ACC112 (cell line): ENCODE measurements around the gene LAMP2.

Experiments
- H2AFZ ChIP-seq: fragments of 200-600 bp; sonication (generic); one replicate; pipeline ENCODE4 v1.6.0; 2017; ENCODE audit warnings: antibody characterized with exemption, low read length; ENCODE audit not compliant: unreplicated experiment
- H3K27ac ChIP-seq: fragments of 200-600 bp; sonication (generic); 2 replicates; pipeline ENCODE4 v1.5.1; 2014; ENCODE audit warnings: low read depth, mild to moderate bottlenecking, antibody characterized with exemption, low read length, moderate library complexity
- H3K27me3 ChIP-seq: fragments of 200-600 bp; sonication (generic); 2 replicates; pipeline ENCODE4 v1.6.1; 2014; ENCODE audit warnings: mild to moderate bottlenecking, antibody characterized with exemption, low read length, moderate library complexity, mixed read lengths; ENCODE audit not compliant: insufficient read depth
- H3K36me3 ChIP-seq: fragments of 200-600 bp; sonication (generic); 2 replicates; pipeline ENCODE4 v1.6.1; 2016; ENCODE audit warnings: mild to moderate bottlenecking, antibody characterized with exemption, low read length, moderate library complexity, mixed read lengths; ENCODE audit not compliant: insufficient read depth
- H3K4me1 ChIP-seq: fragments of 200-600 bp; sonication (generic); one replicate; pipeline ENCODE4 v1.6.1; 2016; ENCODE audit warnings: low read length, mixed read lengths; ENCODE audit not compliant: insufficient read depth, unreplicated experiment, control insufficient read depth
- H3K4me3 ChIP-seq: fragments of 200-600 bp; sonication (generic); 2 replicates; pipeline ENCODE4 v1.5.1; 2014; ENCODE audit warnings: mild to moderate bottlenecking, low read depth, low read length
- H3K79me2 ChIP-seq: fragments of 200-600 bp; sonication (generic); one replicate; pipeline ENCODE4 v1.6.0; 2016; ENCODE audit warnings: low read length; ENCODE audit not compliant: control insufficient read depth, unreplicated experiment, insufficient read depth

Gene LAMP2

GRCh38 chrX:120457766-120458180 lies 11.3 kb downstream of the LAMP2 start:
- H3K4me3 ChIP-seq: no peak overlapping the region
- H3K79me2 ChIP-seq: peaks cover 56% of the 10 kb centered on the region
- no peak overlapping the region for H2AFZ ChIP-seq
- H3K36me3 ChIP-seq: no peaks in the 10 kb centered on the region; the same call in 1 of the 2 replicates
- H3K4me1 ChIP-seq: peaks cover 32% of the 10 kb centered on the region
- H3K27ac ChIP-seq: peak overlapping the region; percentile 69
- no peaks in the 10 kb centered on the region for H3K27me3 ChIP-seq

DNA sequence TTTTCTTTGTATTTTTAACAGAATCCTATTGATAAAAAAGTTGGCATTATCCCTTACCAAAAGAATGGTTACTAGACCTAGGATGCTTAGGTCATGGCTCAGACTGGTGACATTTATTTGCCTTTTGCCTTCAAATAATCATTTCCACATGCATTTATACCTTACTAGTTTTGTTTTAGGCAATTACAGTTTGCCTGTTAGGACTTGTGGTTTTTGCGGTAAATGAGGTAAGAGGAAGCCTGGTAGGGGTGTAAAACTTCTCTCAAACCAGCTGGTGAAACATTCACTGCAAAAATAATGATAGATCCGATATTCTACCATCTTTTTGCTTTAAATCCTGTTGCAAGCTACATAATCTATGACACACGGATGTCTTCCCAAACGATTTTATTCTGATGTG lies 12.1 kb downstream of the LAMP2 start:
- Histone ChIP-seq H2AFZ (no peak overlapping the region), H3K79me2 (peaks cover 51% of the 10 kb centered on the region), H3K27me3 (no peaks in the 10 kb centered on the region), H3K4me1 (peaks cover 32% of the 10 kb centered on the region), H3K36me3 (no peaks in the 10 kb centered on the region; the same call in 1 of the 2 replicates), H3K4me3 (no peak overlapping the region), H3K27ac (no peak overlapping the region)

DNA sequence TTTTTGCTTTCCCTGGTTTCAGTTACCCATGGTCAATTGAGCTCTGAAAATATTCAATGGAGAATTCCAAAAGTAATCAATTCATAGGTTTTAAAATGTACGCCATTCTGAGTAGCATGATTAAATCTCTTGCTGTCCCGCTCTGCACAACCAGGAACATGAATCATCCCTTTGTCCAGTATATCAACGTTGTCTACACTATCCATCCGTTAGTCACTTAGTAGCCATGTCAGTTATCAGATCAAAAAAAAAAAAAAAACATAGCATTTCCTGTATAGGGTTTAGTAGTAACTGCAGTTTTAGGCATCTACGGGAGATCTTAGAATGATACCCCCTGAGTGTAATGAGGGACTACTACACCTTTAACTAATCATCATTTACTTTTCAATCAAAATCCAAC lies 15.1 kb downstream of the LAMP2 start:
- Histone ChIP-seq H3K4me3 (no peak overlapping the region), H2AFZ (no peak overlapping the region), H3K4me1 (peaks cover 29% of the 10 kb centered on the region), H3K27ac (peak overlapping the region; percentile 19; the same call in 1 of the 2 replicates), H3K27me3 (no peaks in the 10 kb centered on the region), H3K36me3 (no peaks in the 10 kb centered on the region; the same call in 1 of the 2 replicates), H3K79me2 (peaks cover 23% of the 10 kb centered on the region)

- no peak overlapping the region for H3K4me3 ChIP-seq
- no peak overlapping the region for H3K27ac ChIP-seq
- H3K36me3 ChIP-seq: no peaks in the 10 kb centered on the region; the same call in 1 of the 2 replicates
- H3K4me1 ChIP-seq: peaks cover 12% of the 10 kb centered on the region
- H3K27me3 ChIP-seq: no peaks in the 10 kb centered on the region
- peaks cover 12% of the 10 kb centered on the region for H3K79me2 ChIP-seq
- no peak overlapping the region for H2AFZ ChIP-seq
Observed at GRCh38 chrX:120452131-120452530, 17.0 kb downstream of the LAMP2 start.

DNA sequence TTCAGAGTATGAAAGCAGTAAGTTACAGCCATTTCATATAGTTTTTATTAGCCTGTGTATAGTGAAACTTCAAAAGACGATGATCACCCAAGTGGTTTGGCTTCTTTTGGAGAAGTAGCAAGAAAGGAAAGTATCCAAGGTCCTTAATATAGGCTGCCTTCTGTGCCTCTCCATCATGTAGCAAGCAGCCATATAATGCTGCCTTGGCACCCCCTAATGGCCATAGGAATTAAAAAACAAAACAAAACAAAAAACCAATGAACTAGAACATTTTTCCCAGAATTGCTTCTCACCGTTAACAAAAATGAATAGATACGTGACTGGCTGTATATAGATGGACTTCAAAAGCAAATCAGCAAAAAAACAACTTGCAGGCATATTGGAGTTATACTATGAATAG lies 18.9 kb downstream of the LAMP2 start:
- H3K4me3 ChIP-seq: no peak overlapping the region
- peaks cover 14% of the 10 kb centered on the region for H3K4me1 ChIP-seq
- H3K27ac ChIP-seq: no peak overlapping the region
- no peak overlapping the region for H2AFZ ChIP-seq
- peaks cover 9% of the 10 kb centered on the region for H3K79me2 ChIP-seq
- H3K27me3 ChIP-seq: no peaks in the 10 kb centered on the region
- peaks cover 9% of the 10 kb centered on the region; the same call in 1 of the 2 replicates for H3K36me3 ChIP-seq

GRCh38 chrX:120446498-120446897 lies 22.6 kb downstream of the LAMP2 start:
- Histone ChIP-seq H3K79me2 (no peaks in the 10 kb centered on the region), H3K4me3 (no peak overlapping the region), H3K27me3 (no peaks in the 10 kb centered on the region), H3K36me3 (peaks cover 9% of the 10 kb centered on the region; the same call in 1 of the 2 replicates), H2AFZ (no peak overlapping the region), H3K27ac (no peak overlapping the region), H3K4me1 (peaks cover 6% of the 10 kb centered on the region)

DNA sequence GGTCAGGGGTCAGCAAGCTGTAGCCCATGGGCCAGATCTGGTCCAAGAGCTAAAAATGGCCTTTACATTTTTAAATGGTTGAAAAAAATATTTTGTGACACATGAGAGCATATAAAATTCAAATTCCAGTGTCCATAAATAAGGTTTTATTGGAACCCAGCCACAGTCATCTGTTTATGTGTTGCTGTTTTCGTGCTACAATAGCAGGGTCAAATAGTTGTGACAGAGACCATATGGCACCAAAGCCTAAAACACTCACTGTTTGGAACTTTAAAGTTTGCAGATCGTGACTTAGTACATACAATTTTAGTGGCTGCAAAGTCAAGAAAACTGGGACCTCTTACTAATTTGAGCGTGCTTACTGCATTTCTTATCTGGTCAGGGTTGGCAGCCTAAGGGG lies 29.2 kb downstream of the LAMP2 start:
- peaks cover 4% of the 10 kb centered on the region; the same call in 1 of the 2 replicates for H3K36me3 ChIP-seq

DNA sequence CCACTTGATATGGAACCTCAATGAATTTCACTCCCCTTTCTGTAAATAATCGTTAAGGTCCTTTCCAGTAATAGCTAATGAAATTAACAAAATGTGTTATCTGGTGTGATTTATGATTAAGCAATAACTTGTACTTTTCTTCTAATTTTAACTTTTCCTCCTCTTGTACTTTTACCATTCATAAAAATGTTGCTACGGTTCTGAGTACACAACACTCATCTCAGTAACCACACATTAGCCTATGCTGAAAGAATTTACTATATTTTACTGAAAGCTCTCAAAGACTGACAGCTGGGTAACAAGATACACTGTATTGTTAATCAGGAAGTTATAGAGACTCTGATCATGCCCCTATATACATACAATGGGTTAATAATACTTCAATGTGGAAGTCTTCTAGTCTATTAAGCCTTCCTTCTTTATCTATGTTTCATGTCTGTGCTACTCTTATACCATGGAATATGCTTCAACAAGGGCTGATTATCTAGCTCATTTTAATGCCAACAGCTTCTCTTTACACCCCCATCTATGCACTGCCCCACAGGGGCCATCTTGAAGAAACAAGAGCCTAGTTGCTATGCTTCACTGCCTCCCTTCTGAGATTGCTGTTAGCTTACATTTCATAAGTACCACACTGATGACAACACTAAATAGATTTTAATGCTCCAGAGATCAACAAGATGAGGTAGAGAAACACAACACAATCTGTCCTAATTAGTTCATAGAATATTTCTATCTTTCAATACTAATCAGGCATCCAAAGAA lies 39.1 kb downstream of the LAMP2 start:
- H3K27ac ChIP-seq: no peak overlapping the region
- H3K4me3 ChIP-seq: no peak overlapping the region
- H3K79me2 ChIP-seq: no peaks in the 10 kb centered on the region
- H2AFZ ChIP-seq: no peak overlapping the region
- no peaks in the 10 kb centered on the region for H3K36me3 ChIP-seq
- H3K27me3 ChIP-seq: no peaks in the 10 kb centered on the region
- H3K4me1 ChIP-seq: peaks cover 15% of the 10 kb centered on the region

More for the DNA sequence above, 29.2 kb downstream of the LAMP2 start:
- no peaks in the 10 kb centered on the region for H3K27me3 ChIP-seq
- no peak overlapping the region for H3K4me3 ChIP-seq
- H3K4me1 ChIP-seq: no peaks in the 10 kb centered on the region
- H3K79me2 ChIP-seq: no peaks in the 10 kb centered on the region
- no peak overlapping the region for H2AFZ ChIP-seq
- no peak overlapping the region for H3K27ac ChIP-seq

- no peak overlapping the region for H3K27ac ChIP-seq
- no peak overlapping the region for H3K4me3 ChIP-seq
- H3K36me3 ChIP-seq: no peaks in the 10 kb centered on the region
- H3K79me2 ChIP-seq: no peaks in the 10 kb centered on the region
- H3K4me1 ChIP-seq: peaks cover 15% of the 10 kb centered on the region
- no peak overlapping the region for H2AFZ ChIP-seq
- no peaks in the 10 kb centered on the region for H3K27me3 ChIP-seq
Observed at GRCh38 chrX:120428309-120428708, 40.8 kb downstream of the LAMP2 start.

GRCh38 chrX:120426599-120426998 lies 42.5 kb downstream of the LAMP2 start:
- H3K36me3 ChIP-seq: no peaks in the 10 kb centered on the region
- H2AFZ ChIP-seq: no peak overlapping the region
- no peaks in the 10 kb centered on the region for H3K79me2 ChIP-seq
- H3K4me3 ChIP-seq: no peak overlapping the region
- peaks cover 15% of the 10 kb centered on the region for H3K4me1 ChIP-seq
- no peaks in the 10 kb centered on the region for H3K27me3 ChIP-seq
- H3K27ac ChIP-seq: peak overlapping the region; percentile 39; the same call in 1 of the 2 replicates

DNA sequence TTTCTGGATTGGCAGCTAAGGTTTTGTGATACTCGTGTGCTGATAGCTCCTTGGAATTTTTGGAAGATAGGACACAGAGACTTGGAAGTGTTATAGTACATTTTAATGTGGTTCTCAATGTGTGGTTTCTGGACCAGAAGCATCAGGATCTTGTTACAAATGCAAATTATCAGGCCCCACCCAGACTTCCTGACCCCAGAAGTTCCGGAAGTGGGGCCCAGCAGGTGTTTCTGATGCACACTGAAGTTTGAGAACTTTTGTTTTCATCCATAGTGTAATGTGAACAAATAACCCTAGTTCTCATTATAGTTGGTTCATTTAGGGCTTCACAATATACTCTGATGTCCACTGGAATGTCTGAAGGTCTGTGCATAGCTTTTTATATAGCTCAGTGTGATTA lies 49.6 kb downstream of the LAMP2 start:
- Histone ChIP-seq H3K36me3 (no peaks in the 10 kb centered on the region), H3K79me2 (no peaks in the 10 kb centered on the region), H3K27ac (no peak overlapping the region), H3K4me3 (no peak overlapping the region), H2AFZ (no peak overlapping the region), H3K27me3 (no peaks in the 10 kb centered on the region), H3K4me1 (no peaks in the 10 kb centered on the region)
